Stimulated activated CD4-positive, alpha-beta T cell treated with anti-CD3 and anti-CD28 coated beads, Interleukin-12 subunit alpha, Interleukin-12 subunit beta, amount 100 ng/mL, for 24 hours (primary cell): ENCODE measurements around the gene ZC3H11A.

ENCODE experiments used
- DNase-seq, 2 experiments: peaks; one replicate each; pipeline ENCODE4 v3.0.0-alpha.2; 2020; ENCODE audit warnings: low read depth in 2 of 2

Gene ZC3H11A

GRCh38 chr1:203842559-203842876, 47.1 kb downstream of the ZC3H11A start:
- DNase-seq: no peak

- DNase-seq: no peak
Observed at GRCh38 chr1:203843435-203843834, 48.0 kb downstream of the ZC3H11A start.
